ENCODE measurements around the gene DTX1.
"Not testable (repeated sequence)": the region's sequence is repeated elsewhere in the genome, so short reads cannot be mapped to it uniquely, and the experiment has no call there.

DTX1 gene

DNA sequence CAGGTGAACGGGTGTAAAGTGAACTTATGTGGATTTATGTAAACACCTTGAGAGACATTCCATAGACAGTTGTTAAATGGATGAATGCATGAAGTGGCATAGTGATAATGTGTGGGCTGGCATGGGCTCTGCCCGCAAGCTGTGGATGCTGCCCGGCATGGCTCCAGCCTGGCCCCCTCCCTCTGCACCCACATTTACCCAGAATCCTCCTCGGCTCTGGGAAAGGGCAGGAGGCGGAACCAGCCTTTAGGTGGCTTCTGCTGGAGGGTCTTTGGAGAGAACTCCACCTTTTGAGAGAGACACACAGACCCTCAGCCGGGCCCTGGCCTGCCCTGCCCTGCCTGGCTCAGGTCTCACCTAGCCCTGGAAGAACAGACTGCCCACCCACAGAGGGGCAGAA is 60.3 kb downstream of the DTX1 start:
- no peak for DNase-seq

DNA sequence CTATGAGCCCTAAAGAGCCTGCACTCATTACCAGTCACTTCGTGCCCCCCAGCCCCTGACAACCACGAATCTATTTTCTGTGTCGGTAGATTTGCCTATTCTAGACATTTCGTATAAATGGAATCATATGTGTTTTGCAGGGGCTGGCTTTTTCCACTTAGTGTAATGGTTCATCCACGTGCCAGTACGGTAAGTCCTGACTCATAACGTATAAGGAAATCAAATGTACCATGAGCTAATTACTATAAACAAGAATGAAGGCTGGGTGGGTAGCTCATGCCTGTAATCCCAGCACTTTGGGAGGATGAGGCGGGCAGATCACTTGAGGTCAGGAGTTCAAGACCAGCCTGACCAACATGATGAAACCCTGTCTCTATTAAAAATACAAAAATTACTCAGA is 61.2 kb downstream of the DTX1 start:
- not testable (repeated sequence) for DNase-seq

DNA sequence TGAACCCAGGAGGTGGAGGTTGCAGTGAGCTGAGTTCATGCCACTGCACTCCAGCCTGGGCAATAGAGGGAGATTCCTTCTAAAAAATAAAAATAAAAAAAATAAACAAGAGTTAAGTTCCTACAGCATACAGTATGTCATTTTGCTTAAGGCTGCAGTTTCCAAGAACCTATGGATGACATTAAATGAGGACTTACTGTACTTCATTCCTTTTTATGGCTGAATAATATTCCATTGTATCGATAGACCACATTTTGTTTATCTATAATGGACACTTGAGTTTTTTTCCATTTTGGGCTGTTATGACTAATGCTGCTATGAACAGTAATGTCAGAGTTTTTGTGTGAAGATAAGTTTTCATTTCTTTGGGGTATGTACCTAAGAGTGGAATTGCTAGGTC is 61.6 kb downstream of the DTX1 start:
- no peak for DNase-seq

DNA sequence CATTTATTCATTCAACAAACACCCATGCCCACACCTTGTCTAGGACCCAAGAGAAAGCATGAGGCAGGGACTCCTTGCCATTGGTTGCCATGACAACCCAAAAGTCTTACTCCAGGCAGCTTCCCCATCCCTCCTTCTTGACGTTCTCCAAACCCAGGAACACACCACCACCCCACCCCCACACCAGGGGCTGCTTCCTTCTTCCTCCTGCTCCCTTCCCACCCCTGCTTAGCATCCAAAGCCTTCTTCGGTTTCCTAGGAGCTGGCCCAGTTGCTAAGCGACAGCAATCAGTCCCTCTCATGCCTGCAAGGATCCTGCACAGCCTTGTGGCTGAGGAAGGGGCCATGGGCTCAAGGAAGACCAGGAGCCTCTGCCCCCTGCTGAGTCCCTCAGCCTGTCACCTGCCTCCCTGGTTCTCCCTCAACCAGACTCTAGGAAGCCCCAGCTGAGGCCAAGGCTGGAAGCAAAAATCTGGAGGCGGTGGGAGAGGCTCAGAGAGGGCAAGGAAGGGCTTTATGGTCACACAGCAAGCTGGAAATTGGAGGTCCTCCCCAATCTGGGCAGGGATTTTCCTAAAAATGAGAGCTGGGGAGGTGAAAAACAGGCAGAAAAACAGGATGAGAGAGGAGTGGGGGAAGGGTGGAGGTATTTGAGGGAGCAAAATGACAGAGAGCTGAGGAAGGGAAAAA is 63.6 kb downstream of the DTX1 start:
- DNase-seq = no peak

DNA sequence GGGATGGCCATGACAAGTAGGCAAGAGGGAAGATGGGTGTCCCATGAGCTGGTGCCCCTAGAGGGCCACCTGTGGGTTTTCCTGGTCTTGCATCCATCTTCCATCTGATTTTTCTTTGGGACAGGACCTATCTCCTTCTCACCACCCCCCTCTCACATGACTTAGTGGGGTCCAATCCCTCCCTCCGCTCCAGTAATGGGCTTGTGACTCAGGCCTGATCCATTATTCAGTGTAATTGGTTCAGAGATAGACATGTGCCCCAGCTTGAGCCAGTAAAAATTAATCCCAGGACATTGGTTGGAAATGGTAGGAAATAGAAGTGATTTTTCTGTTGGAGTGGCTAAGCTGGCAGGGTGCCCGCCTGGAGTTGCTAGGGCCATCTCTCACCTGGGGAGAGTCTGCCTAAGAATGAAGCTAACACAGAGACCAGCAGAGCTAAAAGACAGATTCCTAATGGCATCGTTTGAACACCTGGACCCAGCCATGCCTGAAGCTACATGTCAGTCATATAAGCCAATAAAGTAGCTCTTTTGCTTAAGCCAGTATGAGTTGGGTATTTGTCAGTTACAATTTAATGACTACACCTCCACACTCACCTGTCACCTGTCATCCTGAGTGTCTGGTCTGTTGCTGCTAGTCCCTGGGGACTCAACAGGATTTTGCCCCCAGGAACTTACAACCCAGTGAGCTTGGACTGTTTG is 64.3 kb downstream of the DTX1 start:
- DNase-seq = no peak

DNA sequence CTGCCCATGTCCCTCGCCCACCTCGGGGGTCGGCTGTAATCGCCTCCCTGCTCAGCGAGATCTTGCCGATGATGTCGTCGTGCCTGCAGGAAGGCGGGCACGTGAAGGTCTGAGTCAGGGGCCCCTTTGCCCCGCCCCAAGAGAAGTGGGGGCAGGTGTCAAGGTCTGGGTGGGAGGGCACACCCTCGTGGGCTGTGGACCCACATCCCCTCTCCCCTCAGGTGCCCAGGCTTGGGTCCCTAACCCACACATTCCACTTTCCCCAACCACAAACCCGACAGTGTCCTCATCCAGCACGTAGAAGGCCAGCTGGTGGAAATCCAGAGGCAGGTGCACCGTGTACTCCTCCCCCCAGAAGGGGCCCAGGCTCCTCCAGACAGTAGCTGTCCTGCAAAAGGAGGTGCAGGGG is 71.3 kb downstream of the DTX1 start:
- DNase-seq = no peak

DNA sequence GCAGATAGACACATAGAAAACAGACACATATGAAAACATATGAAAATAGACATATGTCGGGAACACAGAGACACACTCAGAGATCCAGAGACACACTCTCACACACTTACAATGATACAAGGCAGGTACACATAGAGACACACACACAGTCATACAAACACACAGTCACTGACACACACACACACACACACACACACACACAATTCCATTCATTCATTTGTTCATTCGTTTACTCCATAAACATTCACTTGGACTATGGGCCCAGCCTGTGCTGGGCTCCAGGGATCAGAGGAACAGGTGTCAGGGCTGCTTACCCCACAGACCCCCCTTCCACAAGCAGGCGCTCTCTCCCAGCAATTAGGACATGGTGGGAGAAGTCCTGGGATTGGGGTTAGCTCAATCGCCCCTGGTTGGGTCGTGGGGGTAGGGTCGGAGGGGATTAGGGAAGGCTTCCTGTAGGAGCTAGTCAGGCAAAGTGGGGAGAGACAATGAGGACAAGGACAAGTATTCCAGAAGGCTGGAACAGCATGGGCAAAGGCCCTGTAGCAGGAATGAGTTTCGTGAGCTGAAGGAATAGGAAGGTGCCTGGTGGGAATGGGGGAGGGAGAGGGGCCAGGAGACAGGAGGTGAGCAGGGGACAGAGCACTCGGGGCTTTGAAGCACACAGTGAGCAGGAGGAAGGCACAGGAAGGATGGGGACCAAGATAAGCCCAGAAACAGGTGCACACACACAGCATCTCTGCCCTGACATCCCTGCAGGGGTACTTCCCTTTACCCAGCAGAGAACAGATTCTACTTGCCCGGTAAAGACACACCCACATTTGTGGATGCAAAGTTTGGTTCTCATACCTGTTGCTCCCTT is 72.5 kb downstream of the DTX1 start:
- DNase-seq = no peak

DNA sequence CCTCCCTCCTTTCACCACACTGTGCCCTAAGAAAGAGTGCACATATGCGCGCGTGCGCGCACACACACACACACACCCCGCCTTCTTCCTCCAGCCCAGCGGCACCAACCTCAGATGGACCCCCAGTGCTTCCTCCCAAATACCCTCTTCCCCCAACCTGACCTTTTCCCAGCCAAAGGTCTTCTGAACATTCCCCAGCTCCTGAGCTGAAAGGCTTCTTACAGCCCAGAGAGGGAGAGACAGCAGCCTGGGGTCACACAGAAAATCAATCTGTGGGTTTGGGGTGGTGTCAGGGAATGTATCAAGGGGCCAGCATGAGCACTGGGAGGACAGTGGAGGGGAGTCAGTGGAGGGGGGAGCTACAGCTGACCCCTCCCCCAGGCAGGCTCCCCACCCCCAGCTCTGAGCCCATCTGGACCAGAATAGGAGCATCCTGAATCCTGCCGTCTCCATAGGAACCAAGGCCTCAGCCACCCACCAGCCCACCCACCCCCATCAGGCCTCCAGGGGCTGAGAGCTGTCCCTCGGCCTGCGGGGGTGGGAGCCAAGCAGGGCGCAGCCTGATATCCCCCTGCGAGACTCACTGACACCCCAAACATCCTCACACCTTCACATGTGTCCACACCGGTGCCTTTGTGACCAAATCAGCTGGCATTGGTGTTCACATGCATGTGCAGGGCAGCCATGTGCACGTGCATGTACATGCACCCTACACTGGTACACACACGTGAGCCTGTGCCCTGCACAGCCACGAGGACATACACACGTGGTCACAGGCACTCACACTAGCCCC is 73.3 kb downstream of the DTX1 start:
- no peak for DNase-seq

DNA sequence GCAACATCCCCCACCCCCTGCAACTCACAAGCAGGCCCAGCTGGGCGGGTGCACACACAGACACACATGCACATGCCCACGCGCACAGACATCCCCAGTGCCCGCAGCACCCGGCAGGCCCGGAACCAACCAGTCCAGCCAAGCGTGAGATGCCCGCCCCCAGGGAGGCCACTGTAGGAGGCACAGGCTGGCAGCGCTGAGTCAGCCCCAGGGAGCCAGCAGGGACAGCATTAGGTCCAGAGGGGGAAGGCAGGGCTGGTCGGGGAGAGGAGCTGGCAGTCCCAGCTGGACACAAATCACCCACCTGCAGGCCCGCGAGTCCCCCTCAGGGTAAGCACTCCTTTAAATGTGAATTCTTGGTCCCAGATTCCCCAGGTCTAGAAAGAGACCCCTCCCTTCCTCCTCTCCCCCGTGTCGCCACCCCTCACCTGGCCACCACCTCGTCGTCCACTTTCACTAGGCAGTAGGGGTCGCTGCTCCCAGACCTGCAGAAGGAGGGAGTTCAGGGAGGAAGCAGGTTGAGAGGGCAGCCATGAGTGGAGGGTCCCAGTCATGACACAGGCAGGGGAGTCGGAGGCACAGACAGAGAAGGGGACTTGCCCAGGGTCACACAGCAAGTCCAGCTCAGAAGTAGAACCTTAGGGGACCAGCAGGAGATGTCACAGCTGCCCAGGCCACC is 74.1 kb downstream of the DTX1 start:
- no peak for DNase-seq

DNA sequence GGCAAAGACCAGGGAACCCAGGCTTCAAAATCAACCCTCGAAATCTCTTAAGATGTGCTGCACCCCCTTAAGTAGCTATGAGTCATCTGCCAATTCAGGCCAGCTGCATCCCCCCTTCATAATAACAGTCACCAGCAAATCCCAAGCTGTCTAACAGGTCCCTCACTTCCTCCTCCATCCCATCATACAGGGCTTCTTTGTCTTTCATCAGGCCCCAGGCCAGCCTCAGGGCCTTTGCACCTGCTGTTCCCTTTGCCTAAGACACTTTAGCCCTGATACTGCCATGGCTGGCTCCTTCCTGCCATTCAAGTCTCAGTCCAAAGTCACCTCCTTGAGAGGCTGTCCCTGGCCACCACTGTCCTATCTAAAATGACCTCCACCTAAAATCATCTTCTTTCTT is 75.0 kb downstream of the DTX1 start:
- DNase-seq = no peak

DNA sequence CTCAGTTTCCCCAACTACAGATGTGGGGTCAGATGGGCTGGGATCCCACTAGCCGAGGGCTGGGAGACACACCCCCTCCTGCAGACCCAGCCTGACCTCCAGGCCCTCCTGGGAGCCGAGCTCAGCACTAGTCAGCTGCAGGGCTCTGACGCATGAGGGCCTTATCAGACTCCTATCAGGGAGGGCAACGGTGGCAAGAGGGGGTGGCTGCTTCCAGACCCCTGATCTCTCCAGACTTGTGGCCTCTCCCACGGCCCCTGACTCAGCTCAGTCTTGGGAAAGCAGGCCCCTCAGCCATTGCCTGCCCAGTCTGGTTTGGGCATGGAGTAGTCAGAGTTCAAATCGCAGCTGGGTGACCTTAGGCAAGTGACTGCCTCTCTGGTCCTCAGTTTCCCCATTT is 76.5 kb downstream of the DTX1 start:
- DNase-seq = no peak

DNA sequence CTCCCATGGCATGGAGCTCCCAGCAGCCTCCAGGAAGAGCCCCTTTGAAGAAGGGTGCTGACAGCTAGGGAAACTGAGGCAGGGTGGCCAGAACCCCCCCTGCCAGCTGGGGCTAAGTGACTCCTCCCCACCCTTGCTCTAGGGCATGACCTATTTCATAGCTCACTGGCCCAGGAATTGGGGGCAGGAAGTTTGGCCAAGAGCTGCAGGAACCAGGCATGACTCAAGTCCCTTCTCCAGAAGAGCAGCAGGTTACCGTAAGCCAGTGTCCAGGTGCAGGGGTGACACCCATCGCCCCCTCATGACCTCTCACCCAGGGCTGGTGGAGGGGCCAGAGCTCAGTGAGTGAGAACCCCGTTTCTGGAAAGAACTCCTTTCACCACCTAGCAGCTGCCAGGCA is 77.1 kb downstream of the DTX1 start:
- DNase-seq = no peak

DNA sequence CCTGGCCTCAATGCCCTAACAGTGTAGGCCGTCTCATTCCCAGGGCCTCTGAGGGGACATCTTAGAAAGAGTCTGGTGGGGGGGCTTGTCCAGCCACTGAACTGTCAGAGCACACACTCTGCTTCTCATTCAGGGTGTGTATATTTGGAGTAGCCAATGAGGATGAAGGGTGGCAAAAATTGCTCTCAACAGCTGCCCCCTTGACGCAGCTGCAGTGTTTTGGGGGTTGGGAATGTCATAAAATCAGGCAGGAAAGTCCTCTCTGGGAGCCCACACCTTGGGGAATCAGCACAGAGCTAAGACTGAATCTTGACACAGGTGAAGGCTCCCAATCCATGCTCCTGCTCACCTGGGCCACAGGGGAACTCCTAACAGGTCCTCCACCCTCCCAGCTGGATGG is 77.5 kb downstream of the DTX1 start:
- no peak for DNase-seq

DNA sequence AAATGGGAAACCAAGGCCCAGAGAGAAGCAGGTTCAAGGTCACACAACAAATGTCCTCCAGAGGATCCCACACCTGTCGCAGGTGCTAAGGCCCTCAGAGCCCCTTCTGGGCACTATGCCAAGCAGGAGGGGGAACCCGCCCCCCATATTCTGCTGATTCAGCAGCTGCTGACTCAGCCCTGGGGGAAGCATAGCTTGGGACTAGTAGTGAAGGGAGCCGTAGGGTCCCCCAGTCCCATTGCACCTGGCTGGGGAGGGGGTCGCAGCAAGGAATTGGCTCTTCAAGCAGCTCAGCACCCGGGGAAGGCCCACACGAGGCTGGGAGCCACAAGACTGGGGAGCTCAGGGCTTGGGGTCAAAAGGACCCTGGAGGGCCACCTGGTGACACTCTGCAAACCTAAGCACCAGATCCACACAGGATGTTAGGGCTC is 78.0 kb downstream of the DTX1 start:
- DNase-seq = no peak

DNA sequence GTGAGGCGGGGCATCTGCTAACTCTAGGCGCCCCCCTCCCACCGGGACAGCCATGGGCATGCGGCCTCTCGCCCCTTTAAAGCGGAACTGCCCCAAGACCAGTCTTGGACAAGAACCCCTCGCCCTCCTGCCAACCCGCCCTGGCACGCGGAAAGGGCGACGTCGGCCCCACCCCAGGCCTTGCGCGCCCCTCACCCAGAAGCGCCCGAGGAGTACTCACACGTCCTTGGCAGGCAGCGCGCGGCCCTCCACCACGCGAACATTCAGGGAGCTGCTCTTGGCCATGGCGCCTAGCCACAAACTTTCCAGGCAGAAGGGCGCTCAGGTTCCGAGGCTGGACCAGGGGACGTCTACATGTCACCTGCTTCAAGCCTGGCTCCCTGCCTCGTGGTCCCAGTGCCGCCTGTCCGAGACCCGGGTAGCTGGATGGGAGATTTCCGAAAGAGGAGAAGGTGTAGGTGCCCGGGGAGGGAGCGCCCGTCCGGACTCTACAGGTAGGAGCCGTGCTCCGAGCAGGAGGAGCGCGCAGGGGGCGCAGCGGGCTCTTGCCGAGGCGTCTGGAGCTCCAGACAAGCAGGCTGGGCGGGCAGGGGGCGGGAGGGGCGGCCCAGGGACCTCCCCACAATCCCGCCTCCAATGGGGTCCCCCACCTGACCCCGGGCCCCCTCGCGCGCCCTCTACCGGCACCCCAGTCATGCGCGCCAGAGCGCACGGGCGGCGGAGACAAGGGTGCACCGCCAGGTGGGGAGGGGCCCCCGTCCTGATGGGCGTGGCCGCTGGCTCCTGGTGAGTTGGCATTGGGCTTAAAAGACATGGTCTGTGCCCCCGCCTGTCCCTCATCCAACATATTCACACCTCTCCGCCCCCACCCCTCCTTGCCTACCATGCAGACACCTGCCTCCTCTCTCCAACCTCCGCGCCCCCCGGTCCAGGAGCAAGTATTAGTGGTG is 78.9 kb downstream of the DTX1 start, which contains the start of gene RASAL1:
Gene RASAL1, minus strand, starts transcription at position 584 of the 950 bp plus-strand sequence. Its CDS starts 299 bp downstream, at position 285.
- DNase-seq = peak; percentile 76

DNA sequence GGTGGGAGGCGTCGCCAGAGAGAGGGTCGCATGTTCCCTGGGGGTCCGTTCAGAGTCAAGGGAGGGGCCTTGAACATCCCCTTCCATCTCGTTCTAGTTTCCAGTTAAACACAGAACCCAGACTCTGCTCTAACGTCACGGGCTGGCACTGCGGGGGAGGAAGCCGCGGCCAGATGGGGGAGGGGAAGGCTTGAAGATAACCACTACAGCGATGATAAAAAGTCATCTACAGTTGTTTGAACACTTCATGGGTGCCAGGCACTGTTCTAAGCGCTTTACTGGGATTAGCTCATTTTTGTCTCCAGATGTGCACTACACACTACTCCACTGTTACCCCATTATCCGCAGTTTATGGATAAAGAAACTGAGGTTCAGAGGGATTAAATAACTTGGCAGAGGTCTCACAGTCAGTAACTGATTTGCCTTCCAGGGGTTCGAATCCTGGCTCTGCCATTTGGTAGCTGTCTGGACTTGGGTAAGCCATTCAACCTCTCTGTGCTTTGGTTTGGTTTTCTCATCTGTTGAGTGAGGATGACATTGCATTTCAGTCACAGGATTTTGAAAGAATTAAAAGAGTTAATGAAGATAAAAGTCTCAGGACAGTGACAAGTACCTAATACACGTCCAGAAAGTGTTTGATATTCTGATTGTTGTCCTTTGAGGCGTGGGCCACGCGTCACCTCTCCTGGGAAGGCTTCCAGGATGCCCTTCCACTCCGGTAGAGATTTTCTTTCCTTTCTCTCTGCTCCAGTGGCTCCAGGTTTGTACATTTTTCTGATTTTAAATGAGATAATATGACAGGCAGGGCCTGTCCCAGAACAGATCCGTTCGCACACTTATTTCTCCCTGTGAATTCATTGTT is 79.8 kb downstream of the DTX1 start:
- peak; percentile 56 for DNase-seq

DNA sequence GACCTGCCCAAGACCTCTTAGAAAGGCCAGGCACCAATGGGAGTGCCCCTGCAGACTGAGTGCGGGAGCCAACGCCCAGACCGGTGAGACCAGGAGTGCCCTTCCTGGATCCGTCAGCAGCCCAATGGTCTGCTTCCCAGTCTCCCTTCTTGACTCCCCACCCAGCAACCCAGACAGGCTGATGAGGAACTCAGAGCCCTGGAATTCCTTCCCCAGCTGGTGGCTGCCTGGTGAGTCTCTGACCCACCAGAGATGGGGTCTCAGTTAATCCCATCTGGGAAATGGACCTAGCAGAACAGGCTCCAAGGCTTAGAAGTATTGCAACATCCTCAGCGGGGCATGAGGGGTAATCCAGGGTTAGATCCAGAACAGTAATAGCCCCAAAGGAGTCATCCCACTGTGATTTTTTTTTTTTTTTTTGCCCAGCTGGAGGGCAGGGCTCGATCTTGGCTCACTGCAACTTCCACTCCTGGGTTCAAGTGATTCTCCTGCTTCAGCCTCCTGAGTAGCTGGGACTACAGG is 80.5 kb downstream of the DTX1 start:
- DNase-seq = no peak

DNA sequence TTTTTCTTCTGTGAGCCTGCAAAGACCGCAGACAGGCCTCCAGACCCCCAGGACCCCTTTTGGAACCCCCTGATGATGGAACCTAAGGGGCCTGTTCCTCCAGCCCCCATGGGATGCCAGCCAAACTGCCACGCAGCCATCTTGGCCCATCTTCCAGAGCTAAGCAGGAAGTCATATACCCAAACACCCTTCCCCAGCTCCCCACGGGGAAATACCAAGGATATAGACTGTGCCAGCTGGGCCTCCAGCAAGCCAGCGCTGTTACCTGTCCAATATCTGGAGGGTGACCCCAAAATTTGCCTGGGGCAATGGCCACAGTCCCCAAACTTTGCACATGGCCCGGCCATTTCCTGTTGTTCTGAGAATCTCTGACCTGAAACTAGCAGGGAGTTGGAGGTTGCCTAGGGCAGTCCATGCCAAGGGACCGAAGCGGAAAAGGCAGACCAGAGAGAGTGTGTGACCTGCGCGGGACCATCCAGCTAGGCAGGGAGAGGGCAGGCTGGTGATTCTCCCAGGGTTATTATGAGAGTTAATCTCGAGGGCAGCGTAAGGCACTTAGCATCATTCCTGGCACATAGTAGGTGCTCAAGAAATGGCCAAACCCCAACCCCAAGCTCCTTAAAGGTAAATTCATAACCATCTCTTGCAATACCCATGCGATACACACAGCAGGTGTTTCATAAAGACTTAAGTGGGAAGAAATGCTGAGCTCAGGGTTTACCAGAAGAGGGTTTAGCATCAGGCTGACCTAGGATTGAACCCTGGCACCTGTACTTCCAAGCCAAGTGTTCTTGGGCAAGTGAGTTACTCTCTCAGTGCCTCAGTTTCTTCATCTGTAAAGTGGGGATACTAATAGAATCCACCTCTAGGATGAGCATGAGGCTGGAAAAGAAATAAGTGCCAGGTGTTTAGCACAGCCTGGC is 81.6 kb downstream of the DTX1 start:
- no peak for DNase-seq

DNA sequence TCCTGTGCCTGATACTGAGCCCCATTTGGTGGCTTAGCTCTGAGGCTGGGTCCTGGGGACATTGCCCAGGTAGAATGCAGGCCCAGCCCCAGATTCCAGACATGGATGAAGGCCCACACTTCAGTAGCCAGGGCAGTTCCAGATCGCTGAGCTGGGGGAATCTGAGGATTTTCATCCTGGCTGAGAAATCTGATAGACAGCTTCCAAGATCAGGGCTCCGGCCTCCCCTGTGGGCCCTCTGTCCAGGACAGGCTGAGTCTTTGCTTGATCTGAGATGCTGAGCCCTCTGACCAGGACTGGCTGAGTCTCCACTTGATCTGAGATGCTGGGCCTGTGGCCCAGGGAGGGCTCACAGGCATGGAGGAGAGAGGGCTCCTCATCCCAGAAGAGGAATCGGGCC is 82.3 kb downstream of the DTX1 start:
- no peak for DNase-seq

All from CD4-positive, alpha-beta T cell treated with Interleukin-12 subunit alpha and Interleukin-12 subunit beta, for 1 hour (primary cell).